GM18499 (cell line): Measurements from ENCODE around the gene SPATA24.
"Not testable (repeated sequence)": the region's sequence is repeated elsewhere in the genome, so short reads cannot be mapped to it uniquely, and the experiment has no call there.

Source experiments
- ATAC-seq: cut with Tn5 transposase; IDR thresholded peaks from one replicate; pipeline ENCODE4 v1.9.1; 2021; ENCODE audit warnings: moderate number of reproducible peaks; ENCODE audit not compliant: insufficient read depth, unreplicated experiment

Gene SPATA24

GRCh38 chr5:139403787-139404483 is at the start of gene SPATA24:
TSS of gene SPATA24 (minus strand) at chr5:139404089. CDS start at chr5:139404060, 29 bp downstream.
- ATAC-seq: peak; percentile 59

- no peak for ATAC-seq
These were observed 48.2 kb upstream of the SPATA24 start for GRCh38 chr5:139451878-139452660.

- ATAC-seq: no peak
These were observed 47.3 kb upstream of the SPATA24 start for GRCh38 chr5:139451176-139451575.

GRCh38 chr5:139446956-139447779 is 43.3 kb upstream of the SPATA24 start:
- no peak for ATAC-seq

- no peak for ATAC-seq
These were observed 41.7 kb upstream of the SPATA24 start for GRCh38 chr5:139445325-139446170.

GRCh38 chr5:139443831-139444453 is 40.1 kb upstream of the SPATA24 start:
- no peak for ATAC-seq

- not testable (repeated sequence) for ATAC-seq
These were observed 36.5 kb upstream of the SPATA24 start for GRCh38 chr5:139440416-139440815.

- ATAC-seq: peak; percentile 69
These were observed 35.4 kb upstream of the SPATA24 start, which contains the start of gene DNAJC18 for GRCh38 chr5:139439013-139439903. TSS of gene DNAJC18 (minus strand) at chr5:139439525. CDS start at chr5:139439445, 80 bp downstream.

- no peak for ATAC-seq
These were observed 34.8 kb upstream of the SPATA24 start for GRCh38 chr5:139438707-139439012.

GRCh38 chr5:139435676-139436075 is 31.8 kb upstream of the SPATA24 start:
- no peak for ATAC-seq

GRCh38 chr5:139431706-139432105 is 27.8 kb upstream of the SPATA24 start:
- no peak for ATAC-seq

- ATAC-seq: no peak
These were observed 26.1 kb upstream of the SPATA24 start for GRCh38 chr5:139430015-139430414.

GRCh38 chr5:139426203-139426885 is 22.5 kb upstream of the SPATA24 start:
- no peak for ATAC-seq

- no peak for ATAC-seq
These were observed 21.6 kb upstream of the SPATA24 start for GRCh38 chr5:139425497-139425896.

GRCh38 chr5:139422307-139422893 is 18.5 kb upstream of the SPATA24 start:
- ATAC-seq: no peak

- ATAC-seq: no peak
These were observed 15.6 kb upstream of the SPATA24 start for GRCh38 chr5:139419226-139420192.
